K562 (cell line): Measurements from ENCODE around the gene VWC2. TPM values are rescaled to one million over a fixed set of nuclear protein-coding genes. Genes with fewer than 3 reads are reported as not detected.

Experiments used
- ATAC-seq: fragments of 200-7000 bp; cut with Tn5 transposase; 3 replicates; pipeline ENCODE4 v1.9.1; 2020; ENCODE audit warnings: moderate library complexity
- BruUV-seq: library from RNA; stranded (reverse); fragments of 400-500 nt; replicated peaks from 2 replicates; lab custom pipeline; 2021; lab: Mats Ljungman, UMichigan
- CTCF ChIA-PET: fragments of 300-600 bp; formaldehyde crosslinking; extraction: SDS; loops from one replicate; lab custom pipeline; 2021; ENCODE audit warnings: low intra/inter-chr PET ratio; lab: Yijun Ruan, JAX
- POLR2A ChIA-PET: fragments of 300-600, 350-650 bp; sonication (Branson Sonifier 250); formaldehyde crosslinking; extraction: SDS; loops from one replicate; lab custom pipeline; 2021; ENCODE audit warnings: antibody characterized with exemption, inconsistent platforms; lab: Yijun Ruan, JAX
- DNase-seq, 4 experiments: peaks; one replicate each; pipeline versions ENCODE4 v3.0.0 to v3.0.0-alpha.2; 2011 to 2018; ENCODE audit warnings: low spot score in 3 of 4, mixed read lengths in 3 of 4; ENCODE audit errors: extremely low read depth in 1 of 4
- FAIRE-seq: peaks from 2 replicates; lab custom pipeline; 2011; peaks lifted over from hg19 to GRCh38; lab: Jason Lieb, UNC
- H2AFZ ChIP-seq: 2 replicates; pipeline ENCODE4 v1.6.0; 2011; ENCODE audit warnings: low read depth, low read length, control low read depth, inconsistent platforms
- H3K27ac ChIP-seq: fragments of 200-600 bp; 3 replicates; pipeline ENCODE4 v1.8.0; 2011; ENCODE audit warnings: low read depth, mild to moderate bottlenecking, control low read depth, inconsistent platforms, low read length, moderate library complexity, mixed read lengths; ENCODE audit errors: extremely low read depth
- H3K27me3 ChIP-seq, 2 experiments: fragments of 300-600 bp in 1 of 2; 2 replicates in 1 of 2; 3 replicates in 1 of 2; pipeline versions ENCODE4 v1.6.0 to v1.8.0; 2011; ENCODE audit warnings: inconsistent platforms in 2 of 2, low read length in 2 of 2, mild to moderate bottlenecking in 1 of 2, mixed read lengths in 1 of 2, moderate library complexity in 1 of 2; ENCODE audit not compliant: control insufficient read depth in 2 of 2, insufficient read depth in 2 of 2
- H3K36me3 ChIP-seq: fragments of 300-600 bp; 3 replicates; pipeline ENCODE4 v1.8.0; 2011; ENCODE audit warnings: mild to moderate bottlenecking, low read length, inconsistent platforms; ENCODE audit not compliant: control insufficient read depth, insufficient read depth
- H3K4me1 ChIP-seq, 2 experiments: fragments of 200-600 bp in 1 of 2; replicated peaks in 1 of 2; 2 replicates in 1 of 2; 3 replicates in 1 of 2; pipeline versions ENCODE4 v1.5.1 to v1.8.0; 2011; ENCODE audit warnings: inconsistent platforms in 2 of 2, low read length in 2 of 2, mild to moderate bottlenecking in 1 of 2, mixed read lengths in 1 of 2, moderate library complexity in 1 of 2; ENCODE audit not compliant: control insufficient read depth in 2 of 2, insufficient read depth in 2 of 2
- H3K4me2 ChIP-seq: 2 replicates; pipeline ENCODE4 v1.6.1; 2011; ENCODE audit warnings: low read length, control low read depth, inconsistent platforms, mixed read lengths; ENCODE audit not compliant: insufficient read depth
- H3K4me3 ChIP-seq: fragments of 200-600 bp; sonication (generic), shearing (Covaris generic); 2 replicates; pipeline ENCODE4 v1.5.1; 2016; ENCODE audit warnings: control low read depth, inconsistent platforms
- H3K79me2 ChIP-seq: fragments of 200-600 bp; 3 replicates; pipeline ENCODE4 v1.8.0; 2011; ENCODE audit warnings: low read length, inconsistent platforms; ENCODE audit not compliant: control insufficient read depth, insufficient read depth
- H3K9ac ChIP-seq, 2 experiments: 2 replicates each; pipeline versions ENCODE4 v1.6.0 to v1.6.1; 2011; ENCODE audit warnings: low read depth in 2 of 2, low read length in 2 of 2, control low read depth in 1 of 2, inconsistent platforms in 1 of 2, mild to moderate bottlenecking in 1 of 2, mixed read lengths in 1 of 2; ENCODE audit not compliant: insufficient read depth in 1 of 2
- H3K9me1 ChIP-seq: one replicate; pipeline ENCODE4 v1.6.0; 2011; ENCODE audit warnings: inconsistent platforms, mild to moderate bottlenecking, low read length, moderate library complexity; ENCODE audit not compliant: control insufficient read depth, insufficient read depth
- H3K9me3 ChIP-seq: replicated peaks from 2 replicates; pipeline ENCODE4 v1.5.1; 2011; ENCODE audit warnings: low read depth, low read length, inconsistent platforms; ENCODE audit not compliant: control insufficient read depth, insufficient read depth
- H4K20me1 ChIP-seq: replicated peaks from 2 replicates; pipeline ENCODE4 v1.6.1; 2011; ENCODE audit warnings: low read length, inconsistent platforms, mixed read lengths; ENCODE audit not compliant: control insufficient read depth, insufficient read depth
- DMBX1 ChIP-seq: fragments of 250-450 bp; sonication (Bioruptor Pico); IDR thresholded peaks from 2 replicates; pipeline ENCODE4 v1.8.0; 2022; ENCODE audit warnings: inconsistent platforms, mild to moderate bottlenecking, moderate library complexity, borderline replicate concordance
- GATAD2A ChIP-seq: fragments of 450-650 bp; IDR thresholded peaks from 2 replicates; pipeline ENCODE4 v1.6.1; 2017
- NCOA6 ChIP-seq: fragments of 450-650 bp; IDR thresholded peaks from 2 replicates; pipeline ENCODE4 v1.6.1; 2017; ENCODE audit warnings: mild to moderate bottlenecking
- PRPF4 ChIP-seq: fragments of 200-400 bp; formaldehyde crosslinking; IDR thresholded peaks from one replicate; pipeline ENCODE4 v1.6.1; 2017; ENCODE audit warnings: low read length, low read depth, mild to moderate bottlenecking; ENCODE audit not compliant: insufficient read depth, poor library complexity, severe bottlenecking
- SRSF9 ChIP-seq: fragments of 200-400 bp; formaldehyde crosslinking; IDR thresholded peaks from 2 replicates; pipeline ENCODE4 v1.6.1; 2017; ENCODE audit warnings: low read depth, low read length, borderline replicate concordance
- ZBTB1 ChIP-seq: sonication (generic); formaldehyde crosslinking; IDR thresholded peaks from 2 replicates; pipeline ENCODE4 v1.8.1; 2023; ENCODE audit warnings: missing genetic modification reagents, low read depth, mild to moderate bottlenecking, borderline replicate concordance
- ZC3H8 ChIP-seq: fragments of 450-650 bp; IDR thresholded peaks from 2 replicates; pipeline ENCODE4 v1.6.1; 2017
- ZNF445 ChIP-seq: fragments of 250-450 bp; sonication (Bioruptor Pico); IDR thresholded peaks from 2 replicates; pipeline ENCODE4 v1.4.0; 2020; ENCODE audit warnings: low read depth, mild to moderate bottlenecking, moderate library complexity
- ZSCAN29 ChIP-seq: fragments of 450-650 bp; IDR thresholded peaks from 2 replicates; pipeline ENCODE4 v1.6.1; 2017
- WGBS: fragments of 100-300 bp; shearing (Covaris generic); methylation state at CpG from one replicate; pipeline ENCODE4 v1.1.6; 2016; ENCODE audit warnings: low coverage, mixed read lengths; ENCODE audit not compliant: insufficient coverage; ENCODE audit errors: missing lambda C conversion rate; 5-methylcytosine and 5-hydroxymethylcytosine counted together
- in situ Hi-C: fragments of 300-500 bp; cut with MboI; formaldehyde crosslinking; loops from 4 replicates; pipeline ENCODE4 v1.15.0; 2018; ENCODE audit warnings: inconsistent platforms, mixed read lengths
- intact Hi-C: fragments of 100-400 bp; cut with micrococcal nuclease; formaldehyde crosslinking; loops from 2 replicates; pipeline ENCODE4 v1.14.2; 2022
- polyA plus RNA-seq, 8 experiments: library from polyadenylated mRNA; depleted of rRNA in 4 of 8; stranded (reverse) in 5 of 8; unstranded in 3 of 8; fragments of >200 nt; fragmentation: Nextera tagmentation in 2 of 8; fragmentation: Illumina TruSeq in 1 of 8; extraction: Ambion mirVana in 2 of 8; extraction: Trizol in 1 of 8; gene quantifications; 2 replicates each; pipeline versions ENCODE4 v1.2.1 to v1.2.3, GENCODE V29; 2011 to 2014; ENCODE audit warnings: inconsistent platforms in 1 of 8, missing spikeins in 1 of 8
- total RNA-seq, 7 experiments: library from RNA; depleted of rRNA in 6 of 7; stranded (reverse); fragments of >200 nt in 6 of 7; fragmentation: Illumina TruSeq in 2 of 7; extraction: Trizol in 2 of 7; gene quantifications; 2 replicates each; pipeline versions ENCODE4 v1.2.1 to v1.2.3, GENCODE V29; 2011 to 2021; ENCODE audit warnings: low replicate concordance in 1 of 7
- TF ChIP-seq, protein P1 (sequence below): fragments of 250-450 bp; sonication (Bioruptor Pico); IDR thresholded peaks from 2 replicates; pipeline ENCODE4 v1.4.0; 2020; ENCODE audit warnings: borderline replicate concordance
- TF ChIP-seq, protein P2 (sequence below): fragments of 150-350 bp; IDR thresholded peaks from 2 replicates; pipeline ENCODE4 v1.6.1; 2014; ENCODE audit warnings: low read depth, mild to moderate bottlenecking, low read length, borderline replicate concordance
- TF ChIP-seq, protein P3 (sequence below): fragments of 250-450 bp; sonication (Bioruptor Pico); IDR thresholded peaks from 2 replicates; pipeline ENCODE4 v1.6.1; 2021; ENCODE audit warnings: mild to moderate bottlenecking
- TF ChIP-seq, protein P4 (sequence below): fragments of 200-800 bp; sonication (Bioruptor generic); IDR thresholded peaks from 2 replicates; pipeline ENCODE4 v1.6.1; 2017; ENCODE audit warnings: missing genetic modification characterization, missing compliant biosample characterization
- TF ChIP-seq, protein P5 (sequence below): fragments of 450-650 bp; formaldehyde crosslinking; IDR thresholded peaks from 2 replicates; pipeline ENCODE4 v1.4.0; 2022; ENCODE audit warnings: missing genetic modification characterization

Gene VWC2
- total and polyA plus RNA-seq, 9 of the 15 experiments (the other 6 are each of a cell fraction or from before 2014, with no cell fraction given), result not detected

DNA sequence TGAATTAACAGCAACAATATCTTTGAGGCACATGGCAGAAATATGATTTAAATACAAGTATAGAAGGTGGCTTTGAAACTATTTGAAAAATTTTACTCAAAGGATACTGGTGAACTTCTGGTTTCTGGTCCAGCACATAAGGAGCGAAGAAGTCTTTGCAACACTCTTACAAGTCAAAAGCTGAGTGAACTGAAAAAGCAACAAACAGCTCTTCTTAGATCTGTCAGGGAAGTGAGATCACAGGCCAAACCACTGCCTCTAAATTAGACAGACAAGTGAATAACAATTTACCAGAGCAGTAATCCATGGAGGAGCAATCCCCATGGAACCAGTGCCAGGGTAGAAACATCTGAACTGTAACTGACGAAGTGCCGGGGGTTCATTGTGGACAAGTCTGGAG is 9.6 kb upstream of the VWC2 start:
- Histone ChIP-seq H3K9ac (no peak overlapping the region), H3K27me3 (no peaks in the 10 kb centered on the region), H3K4me1 (no peaks in the 10 kb centered on the region), H3K9me1 (no peaks in the 10 kb centered on the region), H2AFZ (no peak overlapping the region), H3K4me3 (no peak overlapping the region), H3K79me2 (no peaks in the 10 kb centered on the region), H3K9me3 (no peaks in the 10 kb centered on the region), H3K36me3 (no peaks in the 10 kb centered on the region), H3K27ac (no peak overlapping the region), H4K20me1 (no peaks in the 10 kb centered on the region), H3K4me2 (no peak overlapping the region)
- intact Hi-C loops, result no loop called here
- BruUV-seq, result no TSS peak
- in situ Hi-C loops, result no loop called here
- POLR2A ChIA-PET, result no interaction called here
- DNase-seq (no peak), FAIRE-seq (no peak), ATAC-seq (no peak)
- CTCF ChIA-PET, result no interaction called here
- WGBS, result 4% methylated on average over 3 of the region's 3 CpGs
- no peak for TF ChIP-seq PRPF4
- TF ChIP-seq, protein P1, sequence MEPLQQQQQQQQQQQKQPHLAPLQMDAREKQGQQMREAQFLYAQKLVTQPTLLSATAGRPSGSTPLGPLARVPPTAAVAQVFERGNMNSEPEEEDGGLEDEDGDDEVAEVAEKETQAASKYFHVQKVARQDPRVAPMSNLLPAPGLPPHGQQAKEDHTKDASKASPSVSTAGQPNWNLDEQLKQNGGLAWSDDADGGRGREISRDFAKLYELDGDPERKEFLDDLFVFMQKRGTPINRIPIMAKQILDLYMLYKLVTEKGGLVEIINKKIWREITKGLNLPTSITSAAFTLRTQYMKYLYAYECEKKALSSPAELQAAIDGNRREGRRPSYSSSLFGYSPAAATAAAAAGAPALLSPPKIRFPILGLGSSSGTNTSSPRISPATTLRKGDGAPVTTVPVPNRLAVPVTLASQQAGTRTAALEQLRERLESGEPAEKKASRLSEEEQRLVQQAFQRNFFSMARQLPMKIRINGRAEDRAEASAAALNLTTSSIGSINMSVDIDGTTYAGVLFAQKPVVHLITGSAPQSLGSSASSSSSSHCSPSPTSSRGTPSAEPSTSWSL (CRISPR knock-in tag), result no peak
- TF ChIP-seq GATAD2A, result no peak
- TF ChIP-seq NCOA6, result no peak
- TF ChIP-seq ZNF445 (CRISPR knock-in tag), result no peak
- TF ChIP-seq, protein P2, sequence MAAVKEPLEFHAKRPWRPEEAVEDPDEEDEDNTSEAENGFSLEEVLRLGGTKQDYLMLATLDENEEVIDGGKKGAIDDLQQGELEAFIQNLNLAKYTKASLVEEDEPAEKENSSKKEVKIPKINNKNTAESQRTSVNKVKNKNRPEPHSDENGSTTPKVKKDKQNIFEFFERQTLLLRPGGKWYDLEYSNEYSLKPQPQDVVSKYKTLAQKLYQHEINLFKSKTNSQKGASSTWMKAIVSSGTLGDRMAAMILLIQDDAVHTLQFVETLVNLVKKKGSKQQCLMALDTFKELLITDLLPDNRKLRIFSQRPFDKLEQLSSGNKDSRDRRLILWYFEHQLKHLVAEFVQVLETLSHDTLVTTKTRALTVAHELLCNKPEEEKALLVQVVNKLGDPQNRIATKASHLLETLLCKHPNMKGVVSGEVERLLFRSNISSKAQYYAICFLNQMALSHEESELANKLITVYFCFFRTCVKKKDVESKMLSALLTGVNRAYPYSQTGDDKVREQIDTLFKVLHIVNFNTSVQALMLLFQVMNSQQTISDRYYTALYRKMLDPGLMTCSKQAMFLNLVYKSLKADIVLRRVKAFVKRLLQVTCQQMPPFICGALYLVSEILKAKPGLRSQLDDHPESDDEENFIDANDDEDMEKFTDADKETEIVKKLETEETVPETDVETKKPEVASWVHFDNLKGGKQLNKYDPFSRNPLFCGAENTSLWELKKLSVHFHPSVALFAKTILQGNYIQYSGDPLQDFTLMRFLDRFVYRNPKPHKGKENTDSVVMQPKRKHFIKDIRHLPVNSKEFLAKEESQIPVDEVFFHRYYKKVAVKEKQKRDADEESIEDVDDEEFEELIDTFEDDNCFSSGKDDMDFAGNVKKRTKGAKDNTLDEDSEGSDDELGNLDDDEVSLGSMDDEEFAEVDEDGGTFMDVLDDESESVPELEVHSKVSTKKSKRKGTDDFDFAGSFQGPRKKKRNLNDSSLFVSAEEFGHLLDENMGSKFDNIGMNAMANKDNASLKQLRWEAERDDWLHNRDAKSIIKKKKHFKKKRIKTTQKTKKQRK, result no peak
- no peak for TF ChIP-seq SRSF9
- no peak for TF ChIP-seq ZSCAN29
- TF ChIP-seq, protein P3, sequence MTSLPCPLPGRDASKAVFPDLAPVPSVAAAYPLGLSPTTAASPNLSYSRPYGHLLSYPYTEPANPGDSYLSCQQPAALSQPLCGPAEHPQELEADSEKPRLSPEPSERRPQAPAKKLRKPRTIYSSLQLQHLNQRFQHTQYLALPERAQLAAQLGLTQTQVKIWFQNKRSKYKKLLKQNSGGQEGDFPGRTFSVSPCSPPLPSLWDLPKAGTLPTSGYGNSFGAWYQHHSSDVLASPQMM (CRISPR knock-in tag), result no peak
- TF ChIP-seq, protein P4, sequence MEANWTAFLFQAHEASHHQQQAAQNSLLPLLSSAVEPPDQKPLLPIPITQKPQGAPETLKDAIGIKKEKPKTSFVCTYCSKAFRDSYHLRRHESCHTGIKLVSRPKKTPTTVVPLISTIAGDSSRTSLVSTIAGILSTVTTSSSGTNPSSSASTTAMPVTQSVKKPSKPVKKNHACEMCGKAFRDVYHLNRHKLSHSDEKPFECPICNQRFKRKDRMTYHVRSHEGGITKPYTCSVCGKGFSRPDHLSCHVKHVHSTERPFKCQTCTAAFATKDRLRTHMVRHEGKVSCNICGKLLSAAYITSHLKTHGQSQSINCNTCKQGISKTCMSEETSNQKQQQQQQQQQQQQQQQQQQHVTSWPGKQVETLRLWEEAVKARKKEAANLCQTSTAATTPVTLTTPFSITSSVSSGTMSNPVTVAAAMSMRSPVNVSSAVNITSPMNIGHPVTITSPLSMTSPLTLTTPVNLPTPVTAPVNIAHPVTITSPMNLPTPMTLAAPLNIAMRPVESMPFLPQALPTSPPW, result no peak
- TF ChIP-seq ZC3H8, result no peak
- TF ChIP-seq DMBX1 (CRISPR knock-in tag), result no peak
- no peak for TF ChIP-seq ZBTB1 (CRISPR knock-in tag)
- TF ChIP-seq, protein P5, sequence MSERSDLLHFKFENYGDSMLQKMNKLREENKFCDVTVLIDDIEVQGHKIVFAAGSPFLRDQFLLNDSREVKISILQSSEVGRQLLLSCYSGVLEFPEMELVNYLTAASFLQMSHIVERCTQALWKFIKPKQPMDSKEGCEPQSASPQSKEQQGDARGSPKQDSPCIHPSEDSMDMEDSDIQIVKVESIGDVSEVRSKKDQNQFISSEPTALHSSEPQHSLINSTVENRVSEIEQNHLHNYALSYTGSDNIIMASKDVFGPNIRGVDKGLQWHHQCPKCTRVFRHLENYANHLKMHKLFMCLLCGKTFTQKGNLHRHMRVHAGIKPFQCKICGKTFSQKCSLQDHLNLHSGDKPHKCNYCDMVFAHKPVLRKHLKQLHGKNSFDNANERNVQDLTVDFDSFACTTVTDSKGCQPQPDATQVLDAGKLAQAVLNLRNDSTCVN (CRISPR knock-in tag), result no peak
